K562 (cell line): ENCODE data around the gene POLD1. TPM values are rescaled to one million over a fixed set of nuclear protein-coding genes. Genes with fewer than 3 reads are reported as not detected.

ENCODE experiments used
- AFF4 ChIP-seq: sonication (generic); formaldehyde crosslinking; IDR thresholded peaks from 2 replicates; pipeline ENCODE4 v1.8.0; 2023; ENCODE audit warnings: mild to moderate bottlenecking, missing genetic modification reagents
- BHLHE40 ChIP-seq: IDR thresholded peaks from 2 replicates; pipeline ENCODE4 v1.6.1; 2011; ENCODE audit warnings: low read length, improper control_type of control experiment
- ETS2 ChIP-seq: IDR thresholded peaks from 2 replicates; pipeline ENCODE4 v1.6.1; 2016; ENCODE audit warnings: borderline replicate concordance, missing genetic modification characterization, mild to moderate bottlenecking, moderate library complexity, missing compliant biosample characterization; ENCODE audit not compliant: poor library complexity, severe bottlenecking
- FOXK2 ChIP-seq, 2 experiments: fragments of 450-650 bp; IDR thresholded peaks in 1 of 2; conservative IDR thresholded peaks in 1 of 2; 2 replicates each; pipeline ENCODE4 v1.6.1; 2016; ENCODE audit warnings: low read depth in 2 of 2, mild to moderate bottlenecking in 1 of 2
- GMEB1 ChIP-seq: fragments of 250-450 bp; sonication (Bioruptor Pico); IDR thresholded peaks from 2 replicates; pipeline ENCODE4 v1.4.0; 2020; ENCODE audit warnings: mild to moderate bottlenecking
- HIVEP1 ChIP-seq: fragments of 250-450 bp; sonication (Bioruptor Pico); IDR thresholded peaks from 2 replicates; pipeline ENCODE4 v1.4.0; 2020; ENCODE audit warnings: mild to moderate bottlenecking
- ILK ChIP-seq: fragments of 450-650 bp; IDR thresholded peaks from 2 replicates; pipeline ENCODE4 v1.6.1; 2016; ENCODE audit warnings: missing genetic modification characterization, low read depth, mild to moderate bottlenecking, missing compliant biosample characterization, moderate library complexity, borderline replicate concordance
- MLX ChIP-seq, 2 experiments: fragments of 450-650 bp in 1 of 2; sonication (generic) in 1 of 2; formaldehyde crosslinking; conservative IDR thresholded peaks; 2 replicates each; pipeline versions ENCODE4 v1.4.0 to v1.8.1; 2020 to 2022; ENCODE audit warnings: mild to moderate bottlenecking in 1 of 2, missing genetic modification reagents in 1 of 2
- MTA3 ChIP-seq: fragments of 450-650 bp; formaldehyde crosslinking; IDR thresholded peaks from 2 replicates; pipeline ENCODE4 v1.6.1; 2017; ENCODE audit warnings: mild to moderate bottlenecking, borderline replicate concordance
- NFIX ChIP-seq: fragments of 250-450 bp; sonication (Bioruptor Pico); IDR thresholded peaks from 2 replicates; pipeline ENCODE4 v1.4.0; 2020; ENCODE audit warnings: low read depth, mild to moderate bottlenecking, moderate library complexity
- NR0B1 ChIP-seq: fragments of 450-650 bp; IDR thresholded peaks from one replicate; pipeline ENCODE4 v1.6.1; 2018; ENCODE audit warnings: mild to moderate bottlenecking, moderate library complexity; ENCODE audit not compliant: partially characterized antibody
- POLR3G ChIP-seq: IDR thresholded peaks from 2 replicates; pipeline ENCODE4 v1.6.1; 2011; ENCODE audit not compliant: insufficient read length, insufficient replicate concordance; ENCODE audit errors: extremely low read depth
- SIX5 ChIP-seq, 2 experiments: IDR thresholded peaks; 2 replicates each; pipeline ENCODE4 v1.6.1; 2011; ENCODE audit warnings: low read length in 2 of 2, borderline replicate concordance in 1 of 2, low read depth in 1 of 2, mild to moderate bottlenecking in 1 of 2, moderate library complexity in 1 of 2; ENCODE audit not compliant: insufficient read depth in 1 of 2
- SREBF1 ChIP-seq: fragments of 150-350 bp; IDR thresholded peaks from 2 replicates; pipeline ENCODE4 v1.6.1; 2014; ENCODE audit warnings: antibody characterized with exemption, low read depth, low read length, borderline replicate concordance
- ZNF165 ChIP-seq: fragments of 250-450 bp; sonication (Bioruptor Pico); IDR thresholded peaks from 2 replicates; pipeline ENCODE4 v1.4.0; 2020; ENCODE audit warnings: borderline replicate concordance
- ZNF197 ChIP-seq: fragments of 200-800 bp; sonication (Bioruptor generic); IDR thresholded peaks from 2 replicates; pipeline ENCODE4 v1.6.1; 2016; ENCODE audit warnings: low read depth, missing genetic modification characterization, missing compliant biosample characterization
- ZNF239 ChIP-seq: fragments of 250-450 bp; sonication (Bioruptor Pico); IDR thresholded peaks from 2 replicates; pipeline ENCODE4 v1.4.0; 2020; ENCODE audit warnings: mild to moderate bottlenecking
- ZNF780A ChIP-seq: fragments of 250-450 bp; sonication (Bioruptor Pico); IDR thresholded peaks from 2 replicates; pipeline ENCODE4 v1.5.0; 2021; ENCODE audit warnings: mild to moderate bottlenecking
- ZNF830 ChIP-seq: fragments of 250-450 bp; sonication (Bioruptor Pico); IDR thresholded peaks from 2 replicates; pipeline ENCODE4 v1.5.0; 2021; ENCODE audit warnings: mild to moderate bottlenecking
- polyA plus RNA-seq, 8 experiments: library from polyadenylated mRNA; depleted of rRNA in 4 of 8; stranded (reverse) in 5 of 8; unstranded in 3 of 8; fragments of >200 nt; fragmentation: Nextera tagmentation in 2 of 8; fragmentation: Illumina TruSeq in 1 of 8; extraction: Ambion mirVana in 2 of 8; extraction: Trizol in 1 of 8; gene quantifications; 2 replicates each; pipeline versions ENCODE4 v1.2.1 to v1.2.3, GENCODE V29; 2011 to 2014; ENCODE audit warnings: inconsistent platforms in 1 of 8, missing spikeins in 1 of 8
- total RNA-seq, 7 experiments: library from RNA; depleted of rRNA in 6 of 7; stranded (reverse); fragments of >200 nt in 6 of 7; fragmentation: Illumina TruSeq in 2 of 7; extraction: Trizol in 2 of 7; gene quantifications; 2 replicates each; pipeline versions ENCODE4 v1.2.1 to v1.2.3, GENCODE V29; 2011 to 2021; ENCODE audit warnings: low replicate concordance in 1 of 7

POLD1 gene
- total and polyA plus RNA-seq, 9 of the 15 experiments (the other 6 are each of a cell fraction or from before 2014, with no cell fraction given): 1.3 to 312 (median 47.8) TPM

- TF ChIP-seq MLX (CRISPR knock-in tag; conservative IDR thresholded peaks at IDR 0.05) (no peak), ZNF780A (CRISPR knock-in tag) (no peak), SIX5 (IDR thresholded peaks at IDR 0.05; ENCODE audit: borderline replicate concordance in 1 of 2, insufficient read depth in 1 of 2, low read depth in 1 of 2, low read length in 2 of 2) (no peak), POLR3G (no peak), NR0B1 (no peak), BHLHE40 (peak; percentile 69), FOXK2 (conservative IDR thresholded peaks at IDR 0.05 in 1 of 2, IDR thresholded peaks at IDR 0.05 in 1 of 2; ENCODE audit: low read depth in 2 of 2) (0 out of 4 replicates have a peak, but pooled peaks of 1 of the 2 experiments have one; percentile 10), MTA3 (peak; percentile 56; the same call in 1 of the 2 replicates), ZNF165 (CRISPR knock-in tag) (no peak), NFIX (CRISPR knock-in tag) (no peak), ZNF830 (CRISPR knock-in tag) (no peak), HIVEP1 (CRISPR knock-in tag) (no peak), ILK (tag) (no peak), AFF4 (CRISPR knock-in tag) (no peak), SREBF1 (no peak), ZNF197 (CRISPR knock-in tag) (no peak), ZNF239 (CRISPR knock-in tag) (no peak), ETS2 (no peak), GMEB1 (no peak)
These were observed 47.4 kb downstream of the POLD1 start (continued) for GRCh38 chr19:50431343-50432220.
